Activated CD8-positive, alpha-beta memory T cell treated with anti-CD3 and anti-CD28 coated beads for 48 hours (primary cell): Measurements from ENCODE around the gene U2AF1L4.

Experiments
- DNase-seq, 3 experiments: peaks; one replicate each; pipeline ENCODE4 v3.0.0-alpha.2; 2020; ENCODE audit warnings: low read depth in 2 of 3, low spot score in 2 of 3

Gene U2AF1L4

GRCh38 chr19:35757749-35758608 lies 12.8 kb upstream of the U2AF1L4 start, which contains the start of gene PROSER3:
PROSER3 (plus strand) TSS chr19:35758176; CDS start chr19:35758216, 40 bp downstream.
- peak; percentile 88 to 98 (median 92) for DNase-seq

GRCh38 chr19:35757231-35757748 lies 12.1 kb upstream of the U2AF1L4 start:
- peak in 1 of 3 experiments; percentile 26 for DNase-seq

- DNase-seq = no peak
Measured at GRCh38 chr19:35756377-35757230, 11.4 kb upstream of the U2AF1L4 start, which contains the start of gene HSPB6. HSPB6 (minus strand) TSS chr19:35757029; CDS start chr19:35757008, 21 bp downstream.

GRCh38 chr19:35755550-35756376 lies 10.5 kb upstream of the U2AF1L4 start:
- DNase-seq = no peak

- no peak for DNase-seq
Measured at GRCh38 chr19:35755131-35755549, 9.9 kb upstream of the U2AF1L4 start.

GRCh38 chr19:35754370-35755130 lies 9.3 kb upstream of the U2AF1L4 start:
- no peak for DNase-seq

- no peak for DNase-seq
Measured at GRCh38 chr19:35753634-35754369, 8.6 kb upstream of the U2AF1L4 start.

GRCh38 chr19:35752746-35753350 lies 7.6 kb upstream of the U2AF1L4 start:
- DNase-seq = no peak

GRCh38 chr19:35751839-35752745 lies 6.9 kb upstream of the U2AF1L4 start:
- DNase-seq = no peak

GRCh38 chr19:35750167-35750566 lies 4.9 kb upstream of the U2AF1L4 start:
- DNase-seq = no peak

- DNase-seq = peak; percentile 91 to 97 (median 94)
Measured at GRCh38 chr19:35748106-35749020, 3.1 kb upstream of the U2AF1L4 start, which contains the start of gene LIN37. LIN37 (plus strand) TSS chr19:35748576; CDS start chr19:35748725, 149 bp downstream.

GRCh38 chr19:35746531-35746930 lies 1.3 kb upstream of the U2AF1L4 start:
- no peak for DNase-seq

- no peak for DNase-seq
Measured at GRCh38 chr19:35746087-35746462, 857 bp upstream of the U2AF1L4 start.

GRCh38 chr19:35744430-35745327 lies 539 bp downstream of the U2AF1L4 start:
- peak; percentile 73 to 83 (median 79) for DNase-seq

- DNase-seq = no peak
Measured at GRCh38 chr19:35743640-35744429, 1.4 kb downstream of the U2AF1L4 start.
